ENCODE measurements around the gene PTPRN2.

Gene PTPRN2

DNA sequence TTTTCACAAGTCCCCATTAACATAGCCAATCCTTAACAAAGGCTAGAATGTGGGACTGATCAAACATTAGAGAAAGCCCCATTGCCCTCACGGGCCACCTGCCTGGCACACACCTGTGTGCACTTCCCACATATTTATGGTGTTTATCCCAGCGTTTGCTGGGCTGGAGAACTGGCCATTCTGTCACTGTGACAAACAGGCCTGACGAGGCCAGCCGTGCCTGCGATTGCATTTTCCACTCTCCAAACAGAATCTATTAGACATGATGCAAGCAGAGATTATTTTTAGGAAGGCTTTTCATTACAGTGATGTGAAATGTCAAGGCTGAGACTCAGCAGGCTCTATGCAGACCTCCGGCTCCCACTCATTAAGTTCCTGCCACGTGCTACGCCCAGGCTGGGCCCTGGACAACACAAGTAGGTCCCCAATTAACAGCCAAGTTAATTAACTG, 20.4 kb downstream of the PTPRN2 start:
- Histone ChIP-seq H3K27ac (no peak overlapping the region), H2AFZ (no peak overlapping the region), H3K4me3 (ENCODE audit: low read depth, low read length) (no peak overlapping the region), H3K9ac (no peak overlapping the region), H3K9me3 (ENCODE audit: control insufficient read depth, low read length) (no peaks in the 10 kb centered on the region), H3K4me1 (peaks cover 2% of the 10 kb centered on the region), H3K79me2 (peaks cover 19% of the 10 kb centered on the region), H3K4me2 (ENCODE audit: low read length) (no peak overlapping the region), H3K36me3 (ENCODE audit: control insufficient read depth, insufficient read depth, low read length) (no peaks in the 10 kb centered on the region), H3K27me3 (ENCODE audit: control insufficient read depth, insufficient read depth, low read length) (no peaks in the 10 kb centered on the region)
- TF ChIP-seq, protein P1, sequence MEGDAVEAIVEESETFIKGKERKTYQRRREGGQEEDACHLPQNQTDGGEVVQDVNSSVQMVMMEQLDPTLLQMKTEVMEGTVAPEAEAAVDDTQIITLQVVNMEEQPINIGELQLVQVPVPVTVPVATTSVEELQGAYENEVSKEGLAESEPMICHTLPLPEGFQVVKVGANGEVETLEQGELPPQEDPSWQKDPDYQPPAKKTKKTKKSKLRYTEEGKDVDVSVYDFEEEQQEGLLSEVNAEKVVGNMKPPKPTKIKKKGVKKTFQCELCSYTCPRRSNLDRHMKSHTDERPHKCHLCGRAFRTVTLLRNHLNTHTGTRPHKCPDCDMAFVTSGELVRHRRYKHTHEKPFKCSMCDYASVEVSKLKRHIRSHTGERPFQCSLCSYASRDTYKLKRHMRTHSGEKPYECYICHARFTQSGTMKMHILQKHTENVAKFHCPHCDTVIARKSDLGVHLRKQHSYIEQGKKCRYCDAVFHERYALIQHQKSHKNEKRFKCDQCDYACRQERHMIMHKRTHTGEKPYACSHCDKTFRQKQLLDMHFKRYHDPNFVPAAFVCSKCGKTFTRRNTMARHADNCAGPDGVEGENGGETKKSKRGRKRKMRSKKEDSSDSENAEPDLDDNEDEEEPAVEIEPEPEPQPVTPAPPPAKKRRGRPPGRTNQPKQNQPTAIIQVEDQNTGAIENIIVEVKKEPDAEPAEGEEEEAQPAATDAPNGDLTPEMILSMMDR (IDR thresholded peaks at IDR 0.05) = no peak

DNA sequence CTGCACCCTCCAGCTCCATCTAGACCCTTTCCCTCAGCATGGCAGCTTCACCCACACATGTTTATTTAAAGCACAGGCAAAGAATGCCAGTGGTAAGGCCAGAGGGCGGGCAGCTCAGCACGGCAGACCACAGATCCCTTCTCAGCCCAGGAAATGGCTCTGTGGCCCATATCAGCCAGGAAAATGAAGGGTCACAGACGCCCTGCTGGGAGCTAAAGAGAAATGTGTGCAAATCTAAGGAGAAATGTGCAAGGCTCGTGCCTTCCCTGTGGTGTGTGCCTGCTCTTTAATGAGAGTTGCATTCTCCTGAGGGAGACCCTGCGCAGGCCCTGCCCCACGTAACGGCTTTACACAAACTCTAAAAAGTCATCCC, 23.0 kb downstream of the PTPRN2 start:
- Histone ChIP-seq H3K27me3 (ENCODE audit: control insufficient read depth, insufficient read depth, low read length) (no peaks in the 10 kb centered on the region), H3K4me3 (ENCODE audit: low read depth, low read length) (no peak overlapping the region), H3K9ac (no peak overlapping the region), H2AFZ (no peak overlapping the region), H3K27ac (no peak overlapping the region), H3K36me3 (ENCODE audit: control insufficient read depth, insufficient read depth, low read length) (no peaks in the 10 kb centered on the region), H3K79me2 (peaks cover 16% of the 10 kb centered on the region), H3K4me2 (ENCODE audit: low read length) (no peak overlapping the region), H3K4me1 (no peaks in the 10 kb centered on the region), H3K9me3 (ENCODE audit: control insufficient read depth, low read length) (no peaks in the 10 kb centered on the region)
- TF ChIP-seq, protein P1 (IDR thresholded peaks at IDR 0.05) = no peak

DNA sequence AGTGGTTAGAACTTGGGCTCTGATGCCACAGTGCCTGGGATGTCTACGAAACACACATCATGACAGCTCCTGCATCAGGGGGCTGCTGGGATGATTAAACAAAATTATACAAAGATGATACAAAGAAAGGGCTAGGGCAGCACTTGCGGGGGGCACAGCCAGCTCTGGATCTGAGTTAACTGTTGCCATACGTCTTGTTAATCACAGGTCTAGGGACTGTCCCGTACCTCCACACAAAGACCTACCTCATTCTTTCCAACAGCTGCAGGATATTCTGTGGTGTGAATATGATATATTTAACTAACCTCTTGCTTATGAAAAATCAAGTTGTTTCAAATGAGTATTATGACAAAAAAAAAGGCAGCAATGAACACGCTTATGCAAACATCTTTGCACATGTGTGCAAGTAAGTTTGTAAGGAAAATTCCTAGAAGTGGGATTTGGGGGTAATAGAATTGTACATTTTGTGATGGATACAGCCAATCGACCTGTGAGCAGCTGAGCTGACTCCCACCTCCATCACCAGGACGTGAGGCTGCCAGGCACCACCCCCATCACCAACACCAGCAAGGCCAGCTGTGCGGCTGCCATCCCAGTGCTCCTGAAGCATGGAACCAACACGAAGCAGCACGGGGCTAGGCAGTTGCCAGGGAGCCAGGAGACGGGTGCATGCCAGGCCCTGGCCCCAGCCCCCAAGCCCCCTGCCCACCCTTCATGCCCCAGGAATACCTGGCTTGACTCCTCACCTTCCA, 23.5 kb downstream of the PTPRN2 start:
- TF ChIP-seq, protein P1 (IDR thresholded peaks at IDR 0.05) = no peak
- H3K9ac ChIP-seq = no peak overlapping the region

DNA sequence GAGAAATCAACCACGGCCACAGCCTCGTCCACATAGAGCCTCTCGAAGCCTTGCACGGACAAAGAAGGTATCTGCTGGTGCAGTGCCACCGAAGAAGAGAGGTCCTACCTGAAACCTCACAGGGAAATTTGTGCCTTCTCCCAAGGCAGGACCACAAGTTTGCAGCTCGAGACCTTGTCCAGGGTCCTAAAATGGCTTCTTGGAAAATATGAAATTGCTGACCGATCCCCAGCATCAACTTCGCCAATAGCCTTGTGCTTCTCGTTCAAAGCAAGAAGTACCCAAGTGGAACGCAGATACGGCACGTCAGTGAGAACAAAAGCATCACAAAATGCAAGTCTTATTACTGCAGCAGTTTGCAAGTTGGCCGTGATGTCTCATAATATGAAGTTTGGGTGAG, 24.6 kb downstream of the PTPRN2 start:
- Histone ChIP-seq H3K27ac (no peak overlapping the region), H3K79me2 (peaks cover 10% of the 10 kb centered on the region), H3K4me3 (ENCODE audit: low read depth, low read length) (no peak overlapping the region), H2AFZ (no peak overlapping the region), H3K4me2 (ENCODE audit: low read length) (no peak overlapping the region), H3K27me3 (ENCODE audit: control insufficient read depth, insufficient read depth, low read length) (no peaks in the 10 kb centered on the region), H3K36me3 (ENCODE audit: control insufficient read depth, insufficient read depth, low read length) (no peaks in the 10 kb centered on the region), H3K4me1 (no peaks in the 10 kb centered on the region), H3K9me3 (ENCODE audit: control insufficient read depth, low read length) (no peaks in the 10 kb centered on the region), H3K9ac (no peak overlapping the region)
- TF ChIP-seq, protein P1 (IDR thresholded peaks at IDR 0.05) = no peak

More for the DNA sequence above, 23.5 kb downstream of the PTPRN2 start:
- no peaks in the 10 kb centered on the region for H3K27me3 ChIP-seq (ENCODE audit: control insufficient read depth, insufficient read depth, low read length)
- no peaks in the 10 kb centered on the region for H3K36me3 ChIP-seq (ENCODE audit: control insufficient read depth, insufficient read depth, low read length)
- H2AFZ ChIP-seq = no peak overlapping the region
- H3K79me2 ChIP-seq = peaks cover 13% of the 10 kb centered on the region
- H3K27ac ChIP-seq = no peak overlapping the region
- H3K4me1 ChIP-seq = no peaks in the 10 kb centered on the region
- no peak overlapping the region for H3K4me2 ChIP-seq (ENCODE audit: low read length)
- H3K9me3 ChIP-seq (ENCODE audit: control insufficient read depth, low read length) = no peaks in the 10 kb centered on the region
- H3K4me3 ChIP-seq (ENCODE audit: low read depth, low read length) = no peak overlapping the region

DNA sequence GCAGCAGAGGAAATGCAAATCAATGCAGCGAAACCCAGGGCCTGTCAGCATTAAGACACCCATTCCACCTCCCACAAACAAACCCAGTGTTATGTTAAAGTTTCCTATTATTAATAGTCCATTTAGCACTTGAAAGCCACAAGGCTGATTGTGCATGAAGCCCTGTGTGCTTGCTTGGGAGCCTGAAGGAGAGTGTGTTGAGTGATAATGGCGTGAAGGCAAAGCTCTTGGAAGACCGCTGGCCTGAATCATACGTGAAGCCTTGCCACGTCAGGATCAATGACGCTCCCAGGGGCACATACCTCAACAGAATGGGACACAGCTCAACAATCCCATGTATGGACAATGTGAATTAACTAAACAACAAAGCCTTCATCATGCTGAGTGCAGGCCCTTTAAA, 25.1 kb downstream of the PTPRN2 start:
- Histone ChIP-seq H3K27me3 (ENCODE audit: control insufficient read depth, insufficient read depth, low read length) (no peaks in the 10 kb centered on the region), H3K27ac (no peak overlapping the region), H2AFZ (no peak overlapping the region), H3K9ac (no peak overlapping the region), H3K79me2 (peaks cover 9% of the 10 kb centered on the region), H3K36me3 (ENCODE audit: control insufficient read depth, insufficient read depth, low read length) (no peaks in the 10 kb centered on the region), H3K4me3 (ENCODE audit: low read depth, low read length) (no peak overlapping the region), H3K4me2 (ENCODE audit: low read length) (no peak overlapping the region), H3K4me1 (no peaks in the 10 kb centered on the region), H3K9me3 (ENCODE audit: control insufficient read depth, low read length) (no peaks in the 10 kb centered on the region)
- TF ChIP-seq, protein P1 (IDR thresholded peaks at IDR 0.05) = no peak

All from parathyroid adenoma (tissue), 2 donors.